ENCODE results near the gene IRF4.

DNA sequence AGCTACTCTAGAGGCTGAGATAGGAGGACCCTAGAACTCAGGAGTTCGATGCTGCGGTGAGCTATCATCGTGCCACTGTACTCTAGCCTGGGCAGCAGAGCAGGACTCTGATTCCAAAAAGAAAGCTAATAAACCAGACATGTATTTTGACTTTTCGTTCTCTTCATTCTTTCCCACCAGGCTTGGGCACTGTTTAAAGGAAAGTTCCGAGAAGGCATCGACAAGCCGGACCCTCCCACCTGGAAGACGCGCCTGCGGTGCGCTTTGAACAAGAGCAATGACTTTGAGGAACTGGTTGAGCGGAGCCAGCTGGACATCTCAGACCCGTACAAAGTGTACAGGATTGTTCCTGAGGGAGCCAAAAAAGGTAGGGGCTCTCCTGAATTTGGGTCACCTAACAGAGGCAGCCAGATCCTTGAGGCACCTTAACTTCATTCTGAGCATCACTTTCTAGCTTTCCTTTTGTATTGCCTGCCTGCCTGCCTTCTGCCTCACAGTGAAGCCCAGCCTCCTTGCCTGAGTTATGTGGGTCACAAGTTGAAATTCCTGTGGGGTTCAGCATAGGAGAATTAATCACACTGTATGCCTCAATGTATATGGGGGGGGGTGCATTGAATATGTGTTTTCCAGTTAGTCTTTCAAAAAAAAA lies 3.2 kb downstream of the IRF4 start:
- TF ChIP-seq, protein P1, sequence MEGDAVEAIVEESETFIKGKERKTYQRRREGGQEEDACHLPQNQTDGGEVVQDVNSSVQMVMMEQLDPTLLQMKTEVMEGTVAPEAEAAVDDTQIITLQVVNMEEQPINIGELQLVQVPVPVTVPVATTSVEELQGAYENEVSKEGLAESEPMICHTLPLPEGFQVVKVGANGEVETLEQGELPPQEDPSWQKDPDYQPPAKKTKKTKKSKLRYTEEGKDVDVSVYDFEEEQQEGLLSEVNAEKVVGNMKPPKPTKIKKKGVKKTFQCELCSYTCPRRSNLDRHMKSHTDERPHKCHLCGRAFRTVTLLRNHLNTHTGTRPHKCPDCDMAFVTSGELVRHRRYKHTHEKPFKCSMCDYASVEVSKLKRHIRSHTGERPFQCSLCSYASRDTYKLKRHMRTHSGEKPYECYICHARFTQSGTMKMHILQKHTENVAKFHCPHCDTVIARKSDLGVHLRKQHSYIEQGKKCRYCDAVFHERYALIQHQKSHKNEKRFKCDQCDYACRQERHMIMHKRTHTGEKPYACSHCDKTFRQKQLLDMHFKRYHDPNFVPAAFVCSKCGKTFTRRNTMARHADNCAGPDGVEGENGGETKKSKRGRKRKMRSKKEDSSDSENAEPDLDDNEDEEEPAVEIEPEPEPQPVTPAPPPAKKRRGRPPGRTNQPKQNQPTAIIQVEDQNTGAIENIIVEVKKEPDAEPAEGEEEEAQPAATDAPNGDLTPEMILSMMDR (IDR thresholded peaks at IDR 0.05): no peak
- TF ChIP-seq POLR2A (IDR thresholded peaks at IDR 0.05): no peak

Data from body of pancreas (tissue), 4 donors.